Fibroblast of skin of left biceps (primary cell): Measurements from ENCODE around the gene SYT7.
"Not testable (repeated sequence)": the region's sequence is repeated elsewhere in the genome, so short reads cannot be mapped to it uniquely, and the experiment has no call there.

Experiments
- DNase-seq, 2 experiments: peaks; one replicate each; pipeline ENCODE4 v3.0.0-alpha.2; 2013; ENCODE audit warnings: low read depth in 2 of 2

The SYT7 gene

DNA sequence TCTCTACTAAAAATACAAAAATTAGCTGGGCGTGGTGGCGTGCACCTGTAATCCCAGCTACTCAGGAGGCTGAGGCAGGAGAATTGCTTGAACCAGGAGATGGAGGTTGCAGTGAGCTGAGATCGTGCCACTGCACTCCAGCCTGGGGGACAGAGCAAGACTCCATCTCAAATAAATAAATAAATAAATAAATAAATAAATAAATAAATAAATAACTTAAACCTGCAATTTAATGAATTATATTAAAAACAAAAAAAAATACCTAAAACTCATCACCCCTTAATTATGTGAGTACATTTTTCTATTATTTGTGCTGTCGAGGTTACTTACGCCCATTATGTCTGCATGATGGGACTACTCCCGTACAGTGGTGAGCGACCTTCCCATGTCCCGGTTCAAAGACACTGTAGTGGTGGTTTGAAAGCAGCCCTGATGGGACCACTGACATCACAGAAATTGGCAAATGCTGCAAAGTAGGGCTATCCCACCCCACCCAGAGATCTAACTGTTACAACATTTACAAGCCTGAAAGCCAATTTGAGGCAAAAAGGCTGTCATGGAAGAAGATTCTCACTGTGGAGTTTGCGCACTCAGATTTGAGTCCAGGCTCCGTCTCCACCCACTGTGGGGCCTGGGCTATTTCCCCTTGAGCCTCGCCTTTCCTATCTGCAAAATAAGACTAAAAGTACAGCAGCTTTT lies 101.4 kb downstream of the SYT7 start:
- DNase-seq: not testable (repeated sequence)

DNA sequence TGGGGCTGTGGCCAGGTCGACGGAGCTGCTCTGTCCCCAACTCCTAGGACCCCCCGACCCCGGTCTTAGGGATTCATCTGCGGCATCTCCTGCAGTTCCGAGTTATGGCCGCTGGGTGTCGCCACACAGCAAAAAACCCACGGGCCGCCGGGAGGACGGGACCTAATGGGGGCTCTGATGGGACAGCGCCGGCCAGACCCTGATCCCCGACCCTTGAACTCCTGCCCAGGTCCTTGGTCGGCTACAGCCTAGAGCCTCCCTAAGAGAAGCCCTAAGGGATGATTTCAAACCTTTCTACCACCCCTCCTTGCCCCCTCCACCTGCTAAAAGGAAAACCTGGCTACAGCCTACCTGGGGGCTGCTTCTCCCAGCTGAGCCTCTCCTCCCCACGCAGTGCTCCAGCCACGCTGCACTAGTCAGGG lies 103.1 kb downstream of the SYT7 start:
- no peak for DNase-seq

DNA sequence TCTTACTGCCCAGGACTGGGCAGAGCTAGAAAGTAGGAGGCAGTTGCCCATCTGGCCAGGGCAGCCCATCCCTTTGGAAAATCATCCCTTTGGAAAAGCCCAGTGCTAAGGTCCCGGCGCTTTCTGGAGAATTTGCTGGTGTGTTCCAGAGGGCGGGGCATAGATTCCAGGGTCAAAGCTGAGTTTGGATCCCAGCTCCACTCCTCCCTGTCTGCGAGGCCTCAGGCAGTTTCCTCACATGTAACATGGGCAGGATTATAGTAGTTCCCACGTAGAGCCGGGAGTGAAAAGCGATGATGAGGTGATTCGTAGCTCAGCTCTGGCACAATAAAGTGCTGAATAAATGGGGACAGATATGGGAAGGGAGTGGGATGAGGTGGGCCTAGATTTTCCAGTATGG lies 103.8 kb downstream of the SYT7 start:
- DNase-seq: no peak

DNA sequence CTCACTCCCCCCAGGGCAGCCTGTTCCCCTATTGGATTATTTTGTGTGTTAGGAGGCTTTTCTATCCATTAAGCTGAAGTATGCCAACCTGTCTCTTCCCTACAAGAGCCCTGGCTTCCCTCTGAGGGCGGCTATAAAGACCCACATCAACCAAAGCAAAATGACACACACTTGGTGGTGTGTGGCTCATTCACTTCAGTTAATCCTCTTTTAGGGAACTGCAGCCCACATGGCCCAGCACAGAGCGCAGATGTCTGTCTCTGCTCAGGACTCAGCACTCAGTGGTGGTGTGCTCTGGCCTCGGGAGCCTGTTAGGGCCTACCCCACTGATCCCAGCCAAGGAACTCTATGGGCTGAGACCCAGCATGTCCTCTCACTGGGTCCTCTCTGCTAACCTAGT lies 104.5 kb downstream of the SYT7 start:
- DNase-seq: no peak

DNA sequence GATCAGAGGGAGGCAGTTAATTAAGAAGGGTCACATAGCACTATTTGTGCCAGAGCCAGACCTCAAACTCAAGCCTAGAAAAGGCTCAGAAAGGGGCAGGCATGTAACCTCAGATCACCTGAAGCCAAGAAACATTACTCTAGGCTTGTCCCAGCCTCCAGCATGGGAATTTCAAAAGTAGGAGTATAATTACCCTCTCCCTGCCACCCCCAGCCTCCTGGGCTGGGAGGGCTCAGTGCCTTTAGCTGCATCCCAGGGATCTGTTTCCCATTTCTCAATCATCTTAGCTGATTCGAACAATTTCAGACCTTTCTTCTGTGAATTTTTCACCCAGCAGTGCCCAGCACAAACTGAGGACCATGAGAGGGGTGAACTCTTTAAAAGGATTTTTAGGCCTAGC lies 105.4 kb downstream of the SYT7 start:
- no peak for DNase-seq

DNA sequence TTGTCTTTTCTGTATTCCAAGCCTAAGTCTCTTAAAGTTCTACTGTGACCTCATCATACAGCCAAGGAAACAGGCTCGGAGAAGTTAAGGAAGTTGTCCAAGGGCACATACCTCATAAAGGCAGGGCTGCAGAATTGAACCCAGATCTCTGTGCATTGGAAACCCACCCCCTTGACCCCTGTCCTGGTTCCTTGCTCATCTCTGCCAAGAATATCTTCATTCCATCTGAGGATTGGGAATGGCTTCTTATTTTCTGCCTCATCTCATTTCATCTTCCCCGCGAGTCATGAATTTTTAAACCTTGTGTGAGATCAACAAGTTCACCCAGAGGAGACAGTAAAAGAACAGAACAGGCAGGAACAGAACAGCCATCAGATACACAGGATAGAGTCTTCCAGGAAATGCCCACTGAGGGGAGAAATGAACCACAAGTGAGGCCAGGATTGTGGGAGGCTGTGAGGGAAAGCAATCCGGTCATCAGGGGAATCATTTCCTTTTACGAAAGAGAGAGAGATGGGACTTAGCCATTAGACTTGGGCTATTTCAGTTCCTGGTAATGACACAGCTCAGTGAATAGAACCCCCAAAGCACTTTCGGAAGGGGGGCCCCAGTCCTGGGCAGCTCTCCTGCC lies 106.7 kb downstream of the SYT7 start:
- no peak for DNase-seq

DNA sequence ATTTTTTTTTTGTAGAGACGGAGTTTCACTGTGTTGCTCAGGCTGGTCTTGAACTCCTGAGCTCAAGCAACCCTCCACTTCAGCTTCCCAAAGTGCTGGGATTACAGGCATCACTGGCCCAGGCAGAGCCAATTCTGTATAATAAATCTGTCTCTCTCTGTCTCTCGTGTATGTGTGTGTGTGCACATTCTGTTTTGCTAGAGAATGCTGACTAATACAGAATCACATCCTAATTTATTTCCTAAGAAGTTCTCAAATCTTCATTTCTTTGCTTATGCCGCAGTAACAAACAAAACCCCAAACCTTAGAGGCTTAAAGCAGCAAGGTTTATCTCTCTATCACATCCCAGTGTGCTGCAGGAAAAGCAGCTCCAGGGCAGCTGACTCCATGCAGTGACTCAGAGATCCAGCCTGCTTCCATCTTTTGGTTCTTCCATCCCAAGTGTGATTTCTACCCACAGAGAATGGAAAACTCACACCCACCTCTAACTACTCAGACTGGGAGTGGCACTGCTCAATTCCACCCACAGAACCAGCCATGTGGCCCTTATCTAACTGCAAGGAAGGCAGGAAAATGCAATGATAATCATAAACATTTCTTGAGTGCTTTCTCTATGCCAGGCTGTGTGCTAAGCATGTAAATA lies 107.4 kb downstream of the SYT7 start:
- no peak for DNase-seq

DNA sequence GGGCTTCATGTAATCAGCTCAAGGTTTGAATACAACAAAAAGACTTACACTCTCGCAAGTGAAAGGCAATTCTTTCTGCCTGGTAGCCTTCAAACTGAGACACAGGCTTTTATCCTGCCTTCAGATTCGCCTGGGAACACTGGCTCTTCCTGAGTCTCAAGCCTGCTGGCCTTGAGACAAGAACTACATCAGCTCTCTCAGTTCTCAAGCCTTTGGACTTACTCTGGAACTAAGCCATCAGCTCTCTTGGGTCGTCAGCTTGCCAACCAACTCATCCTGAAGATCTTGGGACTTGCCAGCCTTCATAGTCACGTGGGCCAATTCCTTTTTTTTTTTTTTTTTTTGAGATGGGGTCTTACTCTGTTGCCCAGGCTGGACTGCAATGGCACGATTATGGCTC lies 108.0 kb downstream of the SYT7 start:
- no peak for DNase-seq

DNA sequence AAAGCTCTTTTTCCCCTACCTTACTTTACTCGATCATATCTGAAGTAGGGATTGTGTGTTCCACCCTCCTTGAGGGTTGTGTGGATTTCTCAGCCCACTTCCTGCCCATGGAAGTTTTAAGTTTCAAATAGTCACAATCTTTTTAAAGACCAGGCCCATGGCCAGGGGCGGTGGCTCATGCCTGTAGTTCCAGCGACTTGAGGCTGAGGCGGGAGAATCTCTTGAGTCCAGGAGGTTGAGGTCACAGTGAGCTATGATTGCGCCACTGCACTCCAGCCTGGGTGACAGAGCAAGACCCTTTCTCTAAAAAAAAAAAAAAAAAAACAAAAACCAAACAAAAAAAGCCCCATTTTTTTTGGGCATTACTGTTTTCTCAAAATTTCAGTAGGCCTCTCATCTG lies 108.6 kb downstream of the SYT7 start:
- no peak for DNase-seq

DNA sequence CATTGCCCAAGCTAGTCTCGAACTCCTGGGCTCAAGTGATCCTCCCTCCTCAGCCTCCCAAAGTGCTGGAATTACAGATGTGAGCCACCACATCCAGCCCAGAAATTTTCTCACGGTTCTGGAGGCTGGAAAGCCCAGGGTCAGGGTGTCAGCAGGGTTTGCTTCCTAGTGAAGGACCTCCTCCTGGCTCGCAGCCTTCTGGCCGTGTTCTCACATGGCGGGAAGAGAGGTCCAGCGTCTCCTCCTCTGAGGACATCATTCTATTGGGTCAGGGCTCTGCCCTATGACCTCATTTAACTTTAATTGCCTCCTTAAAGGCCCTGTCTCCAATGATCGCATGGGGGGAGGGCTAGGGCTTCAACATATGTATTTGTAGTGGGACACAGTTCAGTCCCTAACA lies 112.9 kb downstream of the SYT7 start:
- no peak for DNase-seq

DNA sequence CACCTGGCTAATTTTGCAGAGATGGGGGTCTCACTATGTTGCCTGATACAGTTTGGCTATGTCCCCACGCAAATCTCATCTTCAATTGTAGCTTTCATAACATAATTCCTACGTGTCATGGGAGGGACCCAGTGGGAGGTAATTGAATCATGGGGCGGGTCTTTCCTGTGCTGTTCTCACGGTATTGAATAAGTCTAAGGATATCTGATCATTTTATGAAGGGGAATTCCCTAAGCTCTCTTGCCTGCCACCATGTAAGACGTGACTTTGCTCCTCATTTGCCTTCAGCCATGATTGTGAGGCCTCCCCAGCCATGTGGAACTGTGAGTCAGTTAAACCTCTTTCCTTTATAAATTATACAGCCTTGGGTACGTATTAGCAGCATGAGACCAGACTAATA lies 113.3 kb downstream of the SYT7 start:
- DNase-seq: not testable (repeated sequence)
